ENCODE measurements around the gene ALKBH6.

DNA sequence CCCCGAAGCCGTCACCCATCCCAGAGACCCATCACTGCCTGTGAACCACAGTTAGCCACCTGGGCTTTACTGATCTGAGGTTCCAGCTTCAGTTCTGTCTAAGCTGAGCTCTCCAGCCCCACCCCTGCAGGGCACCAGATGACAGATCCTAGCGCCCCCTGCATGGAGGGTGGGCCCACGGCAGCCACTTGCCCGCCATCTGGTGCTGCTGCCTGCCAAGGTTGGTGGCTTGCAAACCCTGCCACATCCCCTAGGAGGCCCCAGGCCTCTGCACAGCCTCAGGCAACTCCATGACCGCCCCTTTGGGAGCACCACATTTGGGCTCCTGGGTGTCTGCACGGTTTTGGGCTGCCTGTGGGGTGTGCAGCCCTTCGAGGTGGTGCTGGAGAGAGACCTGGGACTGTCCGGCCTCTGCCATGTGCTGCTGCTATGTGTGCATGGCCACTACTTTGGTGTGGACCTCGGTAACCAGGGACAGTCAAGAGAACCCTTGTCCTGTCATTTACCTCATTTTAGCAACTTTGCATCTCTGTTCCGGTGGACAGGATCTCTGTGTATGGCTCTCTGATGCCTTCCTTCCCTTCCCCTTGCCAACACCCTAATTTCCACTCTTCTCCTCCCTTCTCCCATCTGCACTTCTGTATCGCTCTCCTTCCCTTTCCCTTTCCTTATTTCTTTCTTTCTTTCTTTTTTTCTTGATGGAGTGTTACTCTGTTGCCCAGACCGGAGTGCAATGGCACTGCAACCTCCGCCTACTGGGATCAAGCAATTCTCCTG, 36.4 kb downstream of the ALKBH6 start:
- TF ChIP-seq, protein P1, sequence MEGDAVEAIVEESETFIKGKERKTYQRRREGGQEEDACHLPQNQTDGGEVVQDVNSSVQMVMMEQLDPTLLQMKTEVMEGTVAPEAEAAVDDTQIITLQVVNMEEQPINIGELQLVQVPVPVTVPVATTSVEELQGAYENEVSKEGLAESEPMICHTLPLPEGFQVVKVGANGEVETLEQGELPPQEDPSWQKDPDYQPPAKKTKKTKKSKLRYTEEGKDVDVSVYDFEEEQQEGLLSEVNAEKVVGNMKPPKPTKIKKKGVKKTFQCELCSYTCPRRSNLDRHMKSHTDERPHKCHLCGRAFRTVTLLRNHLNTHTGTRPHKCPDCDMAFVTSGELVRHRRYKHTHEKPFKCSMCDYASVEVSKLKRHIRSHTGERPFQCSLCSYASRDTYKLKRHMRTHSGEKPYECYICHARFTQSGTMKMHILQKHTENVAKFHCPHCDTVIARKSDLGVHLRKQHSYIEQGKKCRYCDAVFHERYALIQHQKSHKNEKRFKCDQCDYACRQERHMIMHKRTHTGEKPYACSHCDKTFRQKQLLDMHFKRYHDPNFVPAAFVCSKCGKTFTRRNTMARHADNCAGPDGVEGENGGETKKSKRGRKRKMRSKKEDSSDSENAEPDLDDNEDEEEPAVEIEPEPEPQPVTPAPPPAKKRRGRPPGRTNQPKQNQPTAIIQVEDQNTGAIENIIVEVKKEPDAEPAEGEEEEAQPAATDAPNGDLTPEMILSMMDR (IDR thresholded peaks at IDR 0.05), result peak; percentile 56
- TF ChIP-seq EZH2phosphoT487 (IDR thresholded peaks at IDR 0.05), result no peak

Measured in neural progenitor cell (in vitro differentiated cells).